Activated CD4-positive, alpha-beta T cell treated with anti-CD3 and anti-CD28 coated beads for 4 hours (primary cell): ENCODE data around the gene PTPN5.

Experiments
- DNase-seq, 2 donors: peaks; one replicate each; pipeline ENCODE4 v3.0.0-alpha.2; 2020

The PTPN5 gene

GRCh38 chr11:18772211-18772610 is 19.4 kb downstream of the PTPN5 start:
- no peak for DNase-seq

GRCh38 chr11:18771266-18772035 is 20.1 kb downstream of the PTPN5 start:
- no peak for DNase-seq

DNA sequence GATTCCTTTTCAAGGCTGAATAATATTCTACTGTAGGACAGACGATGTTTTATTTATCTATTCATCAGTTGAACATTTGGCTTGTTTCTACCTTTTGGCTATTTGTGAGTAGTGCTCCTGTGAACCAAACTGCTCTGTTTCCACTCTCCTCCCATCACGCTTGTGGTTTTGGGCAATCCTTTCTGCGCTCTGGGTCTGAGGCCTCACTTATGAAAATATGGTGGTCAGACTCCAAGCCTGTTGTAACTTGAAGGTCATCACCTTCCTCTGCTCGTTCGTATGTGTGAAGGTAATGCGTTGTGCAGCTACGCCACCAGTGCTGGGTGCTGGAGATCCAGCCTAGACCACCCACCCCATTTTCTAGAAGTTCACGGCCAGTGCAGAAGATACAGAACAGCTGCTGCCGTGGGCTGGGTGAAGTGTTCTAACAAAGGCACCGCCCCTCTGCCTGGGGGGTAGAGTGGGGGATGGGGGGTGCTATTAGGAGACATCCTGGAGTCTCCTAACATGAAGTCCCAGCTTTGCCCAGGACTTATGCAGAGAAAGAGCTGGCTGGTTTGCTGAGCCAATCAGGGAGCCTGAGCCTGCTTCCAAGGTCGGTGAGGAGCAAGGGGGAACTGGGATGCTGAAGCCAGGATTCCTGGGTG is 21.0 kb downstream of the PTPN5 start:
- DNase-seq, result no peak

GRCh38 chr11:18769802-18770456 is 21.7 kb downstream of the PTPN5 start:
- no peak for DNase-seq

DNA sequence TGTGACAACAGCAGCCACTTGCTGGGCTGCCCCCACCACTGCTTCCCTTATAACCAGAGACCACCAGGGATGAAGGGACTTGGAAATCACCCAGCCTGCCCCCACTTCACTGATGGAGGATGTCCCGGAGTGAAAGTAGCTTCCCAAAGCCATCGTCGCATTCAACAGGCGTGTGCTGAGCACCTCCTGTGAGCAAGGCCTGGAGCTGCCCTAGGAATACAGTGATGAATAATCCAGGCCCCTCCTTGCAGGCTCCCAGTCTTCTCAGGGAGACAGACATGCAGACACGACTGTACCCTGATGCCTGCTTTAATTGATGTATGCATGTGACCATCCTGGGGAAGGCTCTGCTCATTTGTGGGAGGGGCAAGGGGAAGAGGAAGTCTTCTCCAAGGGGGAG is 22.6 kb downstream of the PTPN5 start:
- DNase-seq, result no peak

- DNase-seq, result no peak
Observed at GRCh38 chr11:18768472-18768901, 23.1 kb downstream of the PTPN5 start.

GRCh38 chr11:18766015-18766414 is 25.6 kb downstream of the PTPN5 start:
- no peak for DNase-seq

DNA sequence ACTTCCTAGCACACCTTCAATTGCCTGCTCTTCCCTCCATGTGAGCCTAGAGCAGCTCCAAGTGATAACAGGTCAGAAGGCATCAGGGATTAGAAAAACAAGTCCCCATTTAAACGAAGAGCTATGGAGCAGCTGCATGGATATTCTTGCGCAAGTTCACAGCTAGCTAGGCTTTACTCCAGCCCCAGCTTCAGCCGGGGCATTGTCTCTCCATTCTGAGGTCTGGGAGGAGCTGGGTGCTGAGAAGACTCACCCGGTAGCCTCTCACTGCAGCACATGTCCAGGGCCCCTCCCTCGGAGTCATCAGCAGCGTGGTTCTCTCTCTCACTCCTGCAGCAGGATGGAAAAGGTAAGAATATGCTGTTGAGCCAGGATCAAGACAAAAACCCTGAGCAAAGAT is 26.0 kb downstream of the PTPN5 start:
- DNase-seq, result no peak

- DNase-seq, result no peak
Observed at GRCh38 chr11:18761741-18762140, 29.9 kb downstream of the PTPN5 start.

DNA sequence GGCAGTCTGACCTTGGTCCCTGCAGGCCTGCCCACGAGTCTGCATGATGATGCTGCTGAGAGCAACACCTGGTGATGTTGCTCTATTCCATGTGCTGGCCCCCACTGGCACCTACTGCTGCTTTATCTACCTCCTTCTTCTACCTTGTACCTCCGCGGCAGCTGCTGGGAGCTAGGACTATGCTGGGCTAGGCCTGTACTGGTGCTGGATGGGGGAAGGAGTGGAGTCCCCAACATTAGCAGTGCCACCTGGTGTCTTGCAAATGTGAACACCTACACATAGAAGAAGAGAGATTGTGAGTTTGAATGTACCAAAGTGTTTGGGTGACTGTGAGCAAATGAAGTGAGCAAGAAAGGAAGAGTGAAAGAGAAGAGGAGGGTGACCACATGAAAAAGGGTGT is 30.5 kb downstream of the PTPN5 start:
- no peak for DNase-seq

- no peak for DNase-seq
Observed at GRCh38 chr11:18757811-18758210, 33.8 kb downstream of the PTPN5 start.

- no peak for DNase-seq
Observed at GRCh38 chr11:18756889-18757288, 34.7 kb downstream of the PTPN5 start.

GRCh38 chr11:18754308-18754707 is 37.3 kb downstream of the PTPN5 start:
- DNase-seq, result no peak

- DNase-seq, result no peak
Observed at GRCh38 chr11:18752502-18752901, 39.1 kb downstream of the PTPN5 start.

- no peak for DNase-seq
Observed at GRCh38 chr11:18750944-18751343, 40.7 kb downstream of the PTPN5 start.

- DNase-seq, result no peak
Observed at GRCh38 chr11:18749681-18750319, 41.8 kb downstream of the PTPN5 start.

DNA sequence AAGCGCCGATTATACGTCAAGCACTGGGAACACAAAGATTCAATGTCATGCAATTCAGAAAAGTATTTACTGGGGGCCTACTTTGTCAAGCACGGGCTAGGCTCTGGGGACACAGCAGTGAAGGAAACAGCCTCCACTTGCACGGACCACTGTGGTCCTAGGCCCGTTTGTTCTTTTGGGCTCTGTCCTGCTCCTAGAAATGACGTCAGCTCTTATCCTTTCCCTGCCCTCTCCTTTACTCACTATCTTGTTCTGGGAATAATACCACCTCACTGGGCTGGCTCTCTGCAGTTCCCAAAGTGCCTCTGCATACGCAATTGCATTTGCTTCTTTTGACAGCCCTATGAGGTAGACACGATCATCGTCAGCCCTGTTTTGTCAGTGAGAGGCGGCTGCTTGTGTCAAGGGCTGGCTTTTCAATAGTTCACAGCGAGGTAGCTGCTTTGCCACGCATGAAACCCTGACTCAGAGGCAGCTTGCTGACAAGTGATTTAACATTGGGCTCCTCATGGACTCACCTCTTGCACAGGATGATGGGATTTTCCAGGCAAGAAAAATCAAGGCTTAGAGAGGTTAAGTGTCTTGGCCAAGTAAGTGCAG is 42.7 kb downstream of the PTPN5 start:
- DNase-seq, result no peak

DNA sequence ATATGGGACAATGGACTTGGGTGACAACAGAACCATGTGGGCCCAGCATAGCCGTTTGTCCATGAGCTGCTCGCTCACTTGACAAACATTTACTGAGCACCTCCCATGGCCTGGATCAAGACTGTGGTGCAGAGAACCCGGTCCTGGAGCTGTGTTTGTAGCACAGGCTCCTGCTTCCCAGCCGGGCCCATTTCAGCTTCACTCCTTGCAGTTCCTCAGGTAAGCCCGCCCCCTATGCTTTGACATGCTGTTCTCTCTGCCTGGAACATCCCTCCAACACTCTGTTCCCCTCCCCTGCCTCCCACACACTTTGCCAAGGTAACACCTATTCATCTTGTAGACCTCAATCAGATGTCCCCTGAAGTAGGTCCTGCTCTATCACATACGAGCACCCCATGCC is 46.3 kb downstream of the PTPN5 start:
- no peak for DNase-seq

DNA sequence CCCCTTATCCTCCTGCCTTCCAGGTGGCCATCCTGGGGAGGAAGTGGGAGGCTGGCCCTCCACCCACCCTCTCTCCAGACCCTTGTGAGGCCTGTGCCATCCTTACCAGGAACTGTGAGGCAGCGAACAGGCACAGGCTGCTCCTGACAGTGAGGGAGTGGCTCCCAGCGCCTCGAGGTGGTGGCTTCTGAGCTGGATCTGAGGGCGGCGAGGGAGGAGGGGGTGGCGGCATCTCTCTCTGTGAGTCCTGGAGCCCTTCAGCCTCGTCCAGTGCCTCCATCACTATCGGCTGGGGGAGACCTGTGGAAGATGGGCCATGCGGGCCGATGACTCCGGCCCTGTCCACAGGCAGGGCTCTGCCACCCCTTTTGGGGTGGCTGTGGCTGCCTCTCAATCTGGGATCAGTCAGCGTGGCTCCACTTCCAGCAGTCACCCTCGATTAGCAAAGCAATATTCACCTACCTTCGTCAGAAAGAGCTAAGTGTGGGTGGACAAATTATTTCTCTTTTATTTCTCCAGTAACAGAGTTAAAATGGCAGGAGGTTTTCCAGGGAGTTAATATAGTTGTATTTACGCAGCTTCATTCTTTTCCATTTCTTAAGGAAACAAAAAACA is 47.6 kb downstream of the PTPN5 start:
- DNase-seq, result no peak

DNA sequence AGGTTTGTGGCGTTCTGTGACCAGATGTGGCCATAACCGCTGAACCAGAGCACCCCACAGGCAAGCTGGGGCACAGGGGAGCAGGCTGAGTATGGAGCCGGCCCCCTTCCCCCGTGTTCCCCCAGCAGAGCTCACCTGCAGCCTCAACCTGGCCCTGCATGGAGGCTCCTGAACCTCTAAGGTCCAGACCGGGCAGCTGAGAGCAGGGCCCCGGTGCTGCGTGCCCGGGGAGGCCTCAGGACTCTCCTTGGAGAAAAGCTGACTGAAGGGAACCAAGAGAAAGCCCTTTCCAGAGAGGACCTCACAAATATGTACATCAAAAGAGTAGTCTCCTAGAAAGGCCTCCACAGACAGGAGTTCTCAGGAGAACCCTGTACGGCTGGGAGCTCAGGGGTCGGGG is 48.2 kb downstream of the PTPN5 start:
- DNase-seq, result no peak

DNA sequence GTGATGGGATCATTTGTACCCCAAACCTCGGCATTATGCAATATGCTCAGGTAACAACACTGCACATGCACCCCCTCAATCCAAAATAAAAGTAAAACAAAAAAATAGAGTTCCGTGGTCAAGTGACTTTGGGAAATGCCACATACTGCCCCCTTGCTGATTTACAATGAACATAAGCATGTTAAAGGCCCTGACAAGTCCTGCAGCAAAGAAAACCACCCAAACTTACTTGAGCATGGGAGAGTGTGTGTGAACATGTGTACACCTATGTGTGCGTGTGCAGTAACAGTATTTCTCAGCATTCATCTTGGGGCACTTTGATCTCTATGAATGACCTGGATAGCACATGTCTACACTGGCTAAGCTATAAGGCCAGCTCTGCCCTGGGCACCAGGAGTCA is 49.8 kb downstream of the PTPN5 start:
- DNase-seq, result no peak

GRCh38 chr11:18739685-18740084 is 51.9 kb downstream of the PTPN5 start:
- no peak for DNase-seq

DNA sequence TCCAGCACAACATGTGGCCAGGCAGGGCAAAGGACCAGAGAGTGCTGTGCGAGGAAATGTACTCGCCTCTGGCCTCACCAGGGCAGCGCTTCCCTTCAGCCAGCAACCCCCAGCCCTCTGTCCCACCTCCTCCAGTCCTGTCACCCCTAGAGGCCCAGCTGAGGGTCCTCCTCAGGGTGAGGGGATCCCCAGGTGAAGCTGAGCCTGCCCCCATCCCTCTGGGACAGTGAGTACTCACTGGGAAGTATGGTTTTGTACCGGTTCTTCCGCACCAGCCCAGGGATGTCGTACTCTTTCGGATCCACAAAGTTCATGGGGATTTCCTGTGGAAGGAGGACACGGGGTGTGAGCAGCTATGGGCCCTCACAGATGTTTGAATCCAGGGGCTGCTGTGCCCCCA is 54.0 kb downstream of the PTPN5 start:
- no peak for DNase-seq
